TTC549 (cell line): Measurements from ENCODE around the gene TIGAR.
A peak's percentile ranks its signal among the peaks of the same experiment; 100 is the strongest.

ENCODE experiments used
- FAIRE-seq: peaks from 2 replicates; lab custom pipeline; 2012; peaks lifted over from hg19 to GRCh38; lab: Jason Lieb, UNC

TIGAR gene

DNA sequence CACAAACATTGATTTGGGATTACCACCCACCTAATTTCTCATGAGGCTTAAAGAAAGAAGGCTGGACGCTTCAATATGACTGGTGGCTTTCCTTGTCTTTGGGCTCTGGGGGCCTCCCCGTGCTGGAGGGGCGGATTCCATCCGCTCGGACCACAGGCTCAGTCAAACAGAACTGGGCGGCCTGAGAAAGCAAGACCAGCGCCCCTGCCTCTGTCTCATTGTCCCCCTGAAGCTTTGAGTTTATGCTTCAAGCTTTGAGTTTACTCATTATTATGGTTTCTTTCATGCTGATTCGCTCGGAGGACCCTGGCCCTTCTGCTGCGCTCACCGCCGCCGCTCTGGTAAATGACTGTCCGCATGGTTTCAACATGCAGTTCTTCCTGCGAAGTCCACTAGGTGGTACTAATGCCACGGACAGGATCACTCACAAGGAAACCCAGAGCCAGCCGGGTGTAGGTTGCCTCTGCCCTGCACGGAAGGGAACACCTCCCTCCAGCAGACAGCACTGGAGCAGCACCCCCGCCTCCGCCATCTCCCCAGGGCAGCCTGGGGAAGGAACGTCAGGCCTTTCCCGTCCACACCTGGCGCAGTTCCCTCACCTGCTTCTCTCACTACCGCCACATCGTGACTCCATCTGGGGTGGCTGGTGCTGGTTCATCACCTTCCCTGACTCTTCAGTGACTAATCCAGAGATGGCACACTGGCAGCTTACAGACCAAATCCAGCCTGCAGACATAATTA lies 13.2 kb upstream of the TIGAR start:
- FAIRE-seq: peak; percentile 80

- FAIRE-seq: no peak
Measured at GRCh38 chr12:4308334-4308950, 12.6 kb upstream of the TIGAR start.

GRCh38 chr12:4311776-4312175 lies 9.2 kb upstream of the TIGAR start:
- FAIRE-seq: no peak

DNA sequence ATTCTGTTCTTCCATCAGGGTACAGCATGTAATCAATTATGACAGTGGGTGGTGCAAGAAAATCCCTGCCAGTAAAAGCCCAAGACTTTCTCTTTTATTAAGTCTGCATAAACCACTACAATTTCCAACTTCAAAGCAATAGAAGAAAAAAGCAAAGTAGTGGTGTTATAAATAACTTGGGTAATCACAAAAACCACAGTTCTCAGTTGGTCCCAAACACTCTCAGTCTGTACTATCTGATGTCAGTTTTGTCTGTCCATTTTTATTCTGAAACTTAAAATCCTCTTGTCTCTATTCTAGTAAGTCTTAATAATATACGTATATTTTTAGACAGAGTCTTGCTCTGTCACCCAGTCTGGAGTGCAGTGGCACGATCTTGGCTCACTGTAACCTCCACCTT lies 8.8 kb upstream of the TIGAR start:
- no peak for FAIRE-seq

- FAIRE-seq: no peak
Measured at GRCh38 chr12:4320497-4320852, 538 bp upstream of the TIGAR start.

DNA sequence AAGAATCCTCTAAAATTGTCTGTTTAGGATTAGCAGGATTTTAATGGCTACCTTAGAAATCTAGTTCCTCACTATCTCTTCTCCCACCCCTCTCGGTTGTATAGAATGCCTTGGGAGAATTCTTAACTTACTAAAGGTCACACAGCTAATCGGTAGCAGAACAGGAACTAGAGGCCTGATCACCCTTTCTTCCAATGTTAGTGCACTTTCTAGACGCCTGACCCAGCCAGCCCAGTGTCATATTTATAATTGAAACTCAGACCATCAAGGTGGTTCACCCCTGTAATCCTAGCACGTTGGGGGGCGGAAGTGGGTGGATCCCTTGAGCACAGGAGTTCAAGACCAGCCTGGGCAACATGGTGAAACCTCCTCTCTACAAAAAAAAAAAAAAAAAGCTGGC lies 1.7 kb downstream of the TIGAR start:
- FAIRE-seq: no peak

GRCh38 chr12:4323396-4323795 lies 2.4 kb downstream of the TIGAR start:
- FAIRE-seq: no peak

- no peak for FAIRE-seq
Measured at GRCh38 chr12:4324366-4324765, 3.4 kb downstream of the TIGAR start.

DNA sequence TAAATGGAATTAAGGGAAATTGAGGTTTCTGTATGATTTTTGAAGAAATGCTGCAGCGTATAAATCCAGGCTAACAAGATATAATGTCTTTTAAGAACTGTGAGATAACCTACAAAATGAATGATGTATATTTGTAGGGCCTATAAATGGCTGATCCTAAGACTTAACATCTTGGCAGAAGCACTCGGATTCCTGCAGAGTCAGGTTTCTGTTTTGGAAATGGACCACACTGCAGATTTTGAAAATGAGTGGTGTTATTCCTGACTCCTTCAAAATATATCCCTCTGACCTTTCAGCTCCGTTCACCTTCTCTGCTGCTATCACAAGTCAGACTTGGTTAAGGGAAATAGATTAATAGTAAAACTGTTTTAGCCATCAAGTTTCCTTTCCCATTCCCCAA lies 5.0 kb downstream of the TIGAR start:
- FAIRE-seq: no peak

- FAIRE-seq: no peak
Measured at GRCh38 chr12:4327293-4327692, 6.3 kb downstream of the TIGAR start.

DNA sequence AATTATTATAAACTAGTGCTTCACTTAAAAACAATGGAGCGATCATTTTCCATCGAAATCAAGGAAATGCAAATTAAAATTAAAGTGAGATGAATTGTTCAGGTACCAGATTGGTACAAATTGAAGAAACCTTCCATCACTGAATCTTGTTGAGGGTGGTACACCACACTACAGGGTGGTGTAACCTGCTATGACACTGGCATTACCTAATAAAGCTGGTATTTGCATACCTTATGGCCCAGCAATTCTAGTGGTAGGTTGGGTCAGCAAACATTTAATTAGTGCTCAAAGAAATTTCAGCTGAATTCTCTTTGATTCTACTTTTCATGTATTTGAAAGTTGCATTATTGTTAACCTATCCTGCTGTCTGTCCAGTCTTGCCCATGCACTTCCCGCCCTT lies 9.2 kb downstream of the TIGAR start:
- FAIRE-seq: no peak

DNA sequence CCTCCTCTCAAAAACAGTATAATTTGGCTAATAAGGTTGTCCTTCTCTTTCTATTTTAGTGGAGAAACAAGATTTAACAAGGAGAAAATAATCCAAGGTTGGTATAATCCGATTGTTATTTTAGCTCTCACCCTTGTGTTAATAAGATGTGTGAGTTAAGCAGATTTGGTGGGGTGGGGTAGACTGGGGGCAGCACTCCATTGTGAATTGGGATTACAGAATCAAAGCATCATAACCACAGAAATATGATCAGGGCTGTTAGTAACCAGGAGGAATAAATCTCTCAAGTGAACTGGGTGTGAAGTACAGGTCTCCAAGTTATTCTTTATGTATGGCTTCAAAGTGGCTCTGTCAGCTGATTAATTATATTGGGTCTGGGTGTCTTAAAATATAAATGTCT lies 10.2 kb downstream of the TIGAR start:
- no peak for FAIRE-seq

GRCh38 chr12:4331842-4332241 lies 10.8 kb downstream of the TIGAR start:
- FAIRE-seq: no peak

DNA sequence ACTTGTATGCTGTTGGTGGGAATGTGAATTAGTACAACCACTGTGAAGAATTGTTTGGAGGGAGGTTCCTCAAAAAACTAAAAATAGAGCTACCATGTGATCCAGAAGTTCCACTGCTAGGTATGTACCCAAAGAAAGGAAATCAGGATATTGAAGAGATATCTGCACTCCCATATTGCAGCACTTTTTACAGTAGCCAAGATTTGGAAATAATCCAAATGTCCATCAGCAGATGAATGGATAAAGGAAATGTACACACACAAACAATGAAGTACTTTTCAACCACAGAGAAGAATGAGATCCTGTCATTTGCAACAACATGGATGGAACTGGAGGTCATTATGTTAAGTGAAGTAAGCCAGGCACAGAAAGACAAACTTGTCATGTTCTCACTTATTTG lies 25.9 kb downstream of the TIGAR start:
- no peak for FAIRE-seq

GRCh38 chr12:4353785-4354208 lies 32.8 kb downstream of the TIGAR start:
- FAIRE-seq: no peak

DNA sequence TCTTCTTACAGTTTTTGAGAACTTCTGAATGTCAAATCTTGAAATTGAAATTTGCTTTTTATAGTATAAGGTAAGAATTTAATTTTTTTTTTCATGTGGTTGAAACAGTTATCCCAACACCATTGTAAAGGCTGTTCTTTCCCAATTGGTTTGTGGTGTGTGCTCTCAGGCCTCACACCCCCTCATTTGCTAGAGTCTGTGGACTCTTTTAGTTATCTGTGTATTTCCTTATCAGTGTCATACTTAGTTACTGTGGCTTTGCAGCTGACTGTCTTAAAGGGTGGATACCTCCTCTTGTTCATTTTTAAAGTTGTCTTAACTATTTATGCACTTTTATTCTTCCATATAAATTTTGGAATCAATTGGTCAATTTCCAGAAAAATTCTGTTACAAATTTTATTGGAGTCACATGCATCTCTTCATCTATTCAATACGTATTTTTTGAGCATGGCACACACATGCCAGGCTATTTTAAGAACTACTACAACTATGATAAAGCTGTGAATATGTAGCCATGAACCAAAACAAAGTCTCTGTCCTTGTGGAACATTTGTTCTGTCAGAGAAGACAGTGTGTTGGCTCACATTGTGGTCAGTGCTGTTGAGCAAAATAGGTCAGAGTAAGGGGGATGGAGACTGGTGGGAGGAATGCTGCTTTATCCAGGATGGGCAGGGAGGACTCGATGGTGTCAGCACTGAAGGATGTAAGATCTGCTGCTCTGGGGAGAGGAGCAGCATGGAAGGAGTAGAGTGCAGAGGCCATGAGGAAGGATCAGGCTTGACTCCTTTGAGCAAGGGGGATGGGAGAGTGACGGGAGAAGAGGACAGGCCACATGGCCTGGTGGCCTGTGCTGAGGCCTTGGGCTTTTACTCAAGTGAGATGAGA lies 34.4 kb downstream of the TIGAR start:
- FAIRE-seq: no peak

DNA sequence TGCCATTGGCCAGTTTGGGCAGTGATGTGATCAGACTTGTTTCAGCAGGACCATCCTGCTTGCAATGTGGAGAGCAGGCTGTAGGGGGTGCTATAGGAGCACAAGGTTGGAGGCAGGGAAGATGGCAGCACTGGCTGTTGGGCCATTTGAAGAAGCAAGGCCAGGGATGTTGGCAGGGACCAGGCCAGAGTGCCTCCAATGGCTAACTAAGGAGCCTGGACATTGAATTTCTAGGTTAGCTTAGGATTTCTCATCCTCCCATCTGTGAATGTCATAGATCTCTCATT lies 35.0 kb downstream of the TIGAR start:
- FAIRE-seq: no peak

DNA sequence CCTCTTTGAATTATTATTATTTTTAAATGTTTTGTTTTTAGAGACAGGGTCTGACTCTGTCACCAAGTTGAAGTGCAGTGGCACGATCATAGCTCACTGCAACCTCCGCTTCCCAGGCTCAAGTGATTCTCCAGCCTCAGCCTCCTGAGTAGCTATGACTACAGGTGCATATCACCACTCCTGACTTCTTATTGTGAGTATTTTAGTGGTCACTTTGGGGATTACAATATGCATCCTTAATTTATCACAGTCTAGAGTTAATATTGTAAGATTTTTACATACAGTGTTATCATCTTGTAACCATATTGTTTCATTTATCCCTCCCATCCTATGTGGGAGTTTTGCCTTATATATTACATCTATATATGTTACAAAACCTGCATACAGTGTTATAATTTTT lies 45.1 kb downstream of the TIGAR start:
- no peak for FAIRE-seq

DNA sequence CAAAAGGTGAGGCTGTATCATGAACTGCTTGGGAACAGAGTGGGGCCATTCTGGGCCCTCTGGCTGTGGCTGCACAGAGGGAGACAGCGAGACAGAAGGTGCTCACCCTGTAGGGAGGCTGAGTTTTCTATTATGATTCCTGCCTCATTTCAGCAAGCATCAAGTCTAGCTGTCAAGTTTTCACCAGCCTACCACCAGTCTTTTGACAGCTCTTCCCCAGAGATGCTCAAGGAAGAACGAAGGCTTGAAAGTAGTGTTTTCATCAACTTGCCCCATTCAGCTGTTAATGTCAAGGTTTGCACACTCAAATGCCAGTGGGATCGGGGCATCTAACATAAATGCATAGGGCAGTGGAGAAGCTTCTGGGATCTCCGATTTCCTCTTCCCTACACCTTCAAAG lies 48.5 kb downstream of the TIGAR start:
- FAIRE-seq: no peak

- no peak for FAIRE-seq
Measured at GRCh38 chr12:4370265-4370664, 49.3 kb downstream of the TIGAR start.

DNA sequence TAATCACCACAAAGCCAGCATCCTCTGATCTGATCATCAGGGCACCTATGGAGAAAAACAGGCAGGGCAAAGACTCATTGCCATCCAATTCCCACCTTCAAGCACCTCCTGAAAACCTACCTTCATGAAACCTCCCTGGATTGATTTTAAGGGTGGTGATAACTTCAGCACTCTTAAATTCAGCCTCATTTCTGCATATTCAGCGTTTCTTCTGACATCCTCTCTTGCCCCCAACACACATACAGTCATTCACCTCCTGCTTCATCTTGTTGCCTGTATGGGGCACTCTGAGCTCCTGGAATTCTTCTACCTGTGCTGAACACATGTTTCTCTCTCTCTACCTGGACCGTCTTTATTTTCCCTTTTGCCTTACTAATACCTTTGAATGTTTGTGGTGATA lies 51.6 kb downstream of the TIGAR start:
- no peak for FAIRE-seq

- no peak for FAIRE-seq
Measured at GRCh38 chr12:4375449-4375848, 54.4 kb downstream of the TIGAR start.

- no peak for FAIRE-seq
Measured at GRCh38 chr12:4378772-4379171, 57.8 kb downstream of the TIGAR start.

GRCh38 chr12:4379405-4379804 lies 58.4 kb downstream of the TIGAR start, which contains the start of gene FGF23:
Gene FGF23 (minus strand): TSS chr12:4379712. CDS start chr12:4379582, 130 bp downstream.
- FAIRE-seq: no peak
